ENCODE results near the gene ITGB3. TPM values are rescaled to one million over a fixed set of nuclear protein-coding genes. Genes with fewer than 3 reads are reported as not detected.
"Not testable (repeated sequence)": the region's sequence is repeated elsewhere in the genome, so short reads cannot be mapped to it uniquely, and the experiment has no call there.

Gene ITGB3
- total RNA-seq, 1 experiment from 2014 or later, result not detected

DNA sequence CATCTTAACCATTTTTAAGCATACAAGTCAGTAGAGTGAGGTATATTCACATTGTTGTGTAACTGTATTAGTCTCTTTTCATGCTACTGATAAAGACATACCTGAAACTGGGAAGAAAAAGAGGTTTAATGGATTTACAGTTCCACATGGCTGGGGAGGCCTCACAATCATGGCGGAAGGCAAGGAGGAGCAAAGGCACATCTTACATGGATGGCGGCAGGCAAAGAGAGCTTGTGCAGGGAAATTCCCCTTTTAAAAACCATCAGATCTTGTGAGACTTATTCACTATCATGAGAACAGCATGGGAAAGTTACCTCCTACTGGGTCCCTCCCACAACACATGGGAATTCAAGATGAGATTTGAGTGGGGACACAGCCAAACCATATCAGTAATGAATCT is 29.6 kb upstream of the ITGB3 start:
- peaks cover 7 to 16% of the 10 kb centered on the region in 2 experiments for H3K4me1 ChIP-seq (ENCODE audit: control insufficient read depth in 1 of 2, insufficient read depth in 2 of 2, low read length in 2 of 2)
- CTCF ChIA-PET; BruUV-seq (replicated peaks); H2AFZ ChIP-seq (ENCODE audit: low read depth, low read length, poor library complexity, severe bottlenecking); H3K4me2 ChIP-seq (ENCODE audit: low read length); H3K9me3 ChIP-seq (ENCODE audit: control insufficient read depth in 1 of 2, insufficient read depth in 1 of 2, low read depth in 1 of 2, low read length in 2 of 2); H3K27me3 ChIP-seq (ENCODE audit: insufficient read depth, low read length); DNase-seq (ENCODE audit: low read depth, low spot score); POLR2A ChIA-PET; H3K79me2 ChIP-seq (ENCODE audit: insufficient read depth, low read length); intact Hi-C loops (cut with micrococcal nuclease); H3K9me2 ChIP-seq (ENCODE audit: insufficient read depth); H3K36me3 ChIP-seq (ENCODE audit: control insufficient read depth in 1 of 2, insufficient read depth in 2 of 2, low read length in 2 of 2); H3K27ac ChIP-seq (ENCODE audit: low read depth, low read length); H4K20me1 ChIP-seq (ENCODE audit: insufficient read depth); H3K4me3 ChIP-seq (replicated peaks in 1 of 2; ENCODE audit: low read depth in 1 of 2, low read length in 2 of 2); RAD21 ChIA-PET (ENCODE audit: low non-redundant PET in 1 of 2, low total read pairs in 2 of 2, uncharacterized antibody in 2 of 2, unreplicated experiment in 2 of 2); ATAC-seq; H3K9ac ChIP-seq (ENCODE audit: low read length): not testable (repeated sequence)
- peak; percentile 34; the same call in 1 of the 2 replicates for TF ChIP-seq CBX3 (IDR thresholded peaks at IDR 0.05; ENCODE audit: low read depth)

DNA sequence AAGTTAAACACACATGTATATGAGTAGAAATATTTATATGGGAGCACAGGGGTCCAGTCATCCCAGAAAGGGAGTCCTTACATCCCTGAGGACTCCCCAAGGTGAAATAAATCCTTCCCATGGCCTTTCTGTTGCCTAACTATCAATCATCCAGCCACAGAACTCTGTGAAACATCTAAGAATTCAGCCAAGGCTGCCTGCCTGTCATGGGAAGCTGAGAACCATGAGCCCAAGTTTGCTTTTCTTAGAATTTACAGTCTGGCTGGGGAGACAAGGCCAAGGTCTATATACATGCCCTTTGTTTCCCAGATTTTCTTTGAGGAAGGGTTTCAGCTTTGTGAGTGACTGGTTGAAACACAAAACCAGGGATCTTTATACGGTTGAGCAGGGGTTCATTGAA is 28.7 kb upstream of the ITGB3 start:
- no peak overlapping the region for H3K27ac ChIP-seq (ENCODE audit: low read depth, low read length)
- DNase-seq (ENCODE audit: low read depth, low spot score) (no peak), ATAC-seq (no peak)
- H4K20me1 ChIP-seq (ENCODE audit: insufficient read depth), result no peaks in the 10 kb centered on the region
- no peaks in the 10 kb centered on the region for H3K36me3 ChIP-seq (ENCODE audit: control insufficient read depth in 1 of 2, insufficient read depth in 2 of 2, low read length in 2 of 2)
- ChIA-PET POLR2A (no interaction called here), CTCF (interaction anchor here (1.5 kb wide), 1 partner anchor 91 kb away, joined by 5 read pairs; no protein-coding TSS in a partner anchor), RAD21 (ENCODE audit: low non-redundant PET in 1 of 2, low total read pairs in 2 of 2, uncharacterized antibody in 2 of 2, unreplicated experiment in 2 of 2) (no interaction called here)
- H3K79me2 ChIP-seq (ENCODE audit: insufficient read depth, low read length), result no peaks in the 10 kb centered on the region
- no peak for TF ChIP-seq POLR2A (IDR thresholded peaks at IDR 0.05; ENCODE audit: borderline replicate concordance, extremely low read depth, insufficient read depth, insufficient read length)
- TF ChIP-seq, protein P1, sequence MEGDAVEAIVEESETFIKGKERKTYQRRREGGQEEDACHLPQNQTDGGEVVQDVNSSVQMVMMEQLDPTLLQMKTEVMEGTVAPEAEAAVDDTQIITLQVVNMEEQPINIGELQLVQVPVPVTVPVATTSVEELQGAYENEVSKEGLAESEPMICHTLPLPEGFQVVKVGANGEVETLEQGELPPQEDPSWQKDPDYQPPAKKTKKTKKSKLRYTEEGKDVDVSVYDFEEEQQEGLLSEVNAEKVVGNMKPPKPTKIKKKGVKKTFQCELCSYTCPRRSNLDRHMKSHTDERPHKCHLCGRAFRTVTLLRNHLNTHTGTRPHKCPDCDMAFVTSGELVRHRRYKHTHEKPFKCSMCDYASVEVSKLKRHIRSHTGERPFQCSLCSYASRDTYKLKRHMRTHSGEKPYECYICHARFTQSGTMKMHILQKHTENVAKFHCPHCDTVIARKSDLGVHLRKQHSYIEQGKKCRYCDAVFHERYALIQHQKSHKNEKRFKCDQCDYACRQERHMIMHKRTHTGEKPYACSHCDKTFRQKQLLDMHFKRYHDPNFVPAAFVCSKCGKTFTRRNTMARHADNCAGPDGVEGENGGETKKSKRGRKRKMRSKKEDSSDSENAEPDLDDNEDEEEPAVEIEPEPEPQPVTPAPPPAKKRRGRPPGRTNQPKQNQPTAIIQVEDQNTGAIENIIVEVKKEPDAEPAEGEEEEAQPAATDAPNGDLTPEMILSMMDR (IDR thresholded peaks at IDR 0.05 in 2 of 3, conservative IDR thresholded peaks at IDR 0.05 in 1 of 3; ENCODE audit: borderline replicate concordance in 1 of 3, insufficient read depth in 1 of 3, low read depth in 2 of 3, low read length in 2 of 3), result no peak
- TF ChIP-seq YY1 (IDR thresholded peaks at IDR 0.05; ENCODE audit: extremely low read depth, insufficient replicate concordance, low read depth, low read length), result no peak
- no peak for TF ChIP-seq EZH2phosphoT487 (IDR thresholded peaks at IDR 0.05; ENCODE audit: borderline replicate concordance)
- TF ChIP-seq ZFX (IDR thresholded peaks at IDR 0.05), result no peak
- TF ChIP-seq EZH2 (IDR thresholded peaks at IDR 0.05), result no peak
- TF ChIP-seq CBX3 (IDR thresholded peaks at IDR 0.05; ENCODE audit: low read depth), result no peak
- TF ChIP-seq SIN3A (IDR thresholded peaks at IDR 0.05; ENCODE audit: low read depth), result no peak
- no peak for TF ChIP-seq RAD21 (IDR thresholded peaks at IDR 0.05; ENCODE audit: low read depth)
- TF ChIP-seq, protein P2, sequence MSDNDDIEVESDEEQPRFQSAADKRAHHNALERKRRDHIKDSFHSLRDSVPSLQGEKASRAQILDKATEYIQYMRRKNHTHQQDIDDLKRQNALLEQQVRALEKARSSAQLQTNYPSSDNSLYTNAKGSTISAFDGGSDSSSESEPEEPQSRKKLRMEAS (IDR thresholded peaks at IDR 0.05), result no peak
- no peak for TF ChIP-seq ELF1 (IDR thresholded peaks at IDR 0.05; ENCODE audit: borderline replicate concordance, low read depth)
- H3K9me2 ChIP-seq (ENCODE audit: insufficient read depth), result no peaks in the 10 kb centered on the region
- H2AFZ ChIP-seq (ENCODE audit: low read depth, low read length, poor library complexity, severe bottlenecking), result peak overlapping the region; percentile 69
- no peaks in the 10 kb centered on the region for H3K27me3 ChIP-seq (ENCODE audit: insufficient read depth, low read length)
- H3K4me2 ChIP-seq (ENCODE audit: low read length), result peak overlapping the region; percentile 44
- H3K4me1 ChIP-seq (ENCODE audit: control insufficient read depth in 1 of 2, insufficient read depth in 2 of 2, low read length in 2 of 2), result peaks cover 12 to 24% of the 10 kb centered on the region in 2 experiments
- H3K9me3 ChIP-seq (ENCODE audit: control insufficient read depth in 1 of 2, insufficient read depth in 1 of 2, low read depth in 1 of 2, low read length in 2 of 2), result peaks cover 0 to 5% of the 10 kb centered on the region in 2 experiments; a peak in 1 of 4 replicates
- peak overlapping the region in 1 of 2 experiments; percentile 6; a peak in 1 of 4 replicates for H3K4me3 ChIP-seq (replicated peaks in 1 of 2; ENCODE audit: low read depth in 1 of 2, low read length in 2 of 2)
- H3K9ac ChIP-seq (ENCODE audit: low read length), result no peak overlapping the region
- BruUV-seq (replicated peaks), result no TSS peak
- intact Hi-C loops (cut with micrococcal nuclease), result loop anchor here (1.0 kb wide), 1 partner anchor 90 kb away; no protein-coding TSS in a partner anchor

All from HCT116 (cell line).